H1 (cell line): ENCODE results near the gene ETDB. TPM values are rescaled to one million over a fixed set of nuclear protein-coding genes. Genes with fewer than 3 reads are reported as not detected.

ENCODE experiments used
- CTCF ChIA-PET: fragments of 300-600 bp; sonication (Branson Sonifier 250); formaldehyde crosslinking; loops from one replicate; lab custom pipeline; 2021; ENCODE audit not compliant: partially characterized antibody; lab: Charles Lee
- POLR2A ChIA-PET: fragments of 300-600 bp; sonication (Branson Sonifier 250); formaldehyde crosslinking; loops from one replicate; lab custom pipeline; 2021; ENCODE audit warnings: inconsistent platforms; ENCODE audit not compliant: partially characterized antibody; lab: Charles Lee
- DNase-seq, 2 experiments: peaks; one replicate each; pipeline versions ENCODE4 v3.0.0 to v3.0.0-alpha.2; 2010 to 2022; ENCODE audit warnings: low spot score in 2 of 2, low read depth in 1 of 2, mixed read lengths in 1 of 2
- FAIRE-seq: peaks from 2 replicates; lab custom pipeline; 2011; peaks lifted over from hg19 to GRCh38; lab: Jason Lieb, UNC
- H2AFZ ChIP-seq: 2 replicates; pipeline ENCODE4 v1.8.1; 2012; ENCODE audit warnings: low read length, inconsistent platforms
- H2AK5ac ChIP-seq: 2 replicates; pipeline ENCODE4 v1.6.1; 2013; ENCODE audit warnings: low read depth, low read length
- H2BK120ac ChIP-seq: replicated peaks from 2 replicates; pipeline ENCODE3; 2013; ENCODE audit warnings: low read depth, low read length, inconsistent platforms
- H2BK12ac ChIP-seq: 2 replicates; pipeline ENCODE4 v1.6.1; 2013; ENCODE audit warnings: low read depth, low read length
- H2BK15ac ChIP-seq: 2 replicates; pipeline ENCODE4 v1.6.1; 2013; ENCODE audit warnings: low read length
- H2BK20ac ChIP-seq: 2 replicates; pipeline ENCODE4 v1.6.1; 2013; ENCODE audit warnings: low read length
- H2BK5ac ChIP-seq: 2 replicates; pipeline ENCODE4 v1.6.1; 2013; ENCODE audit warnings: low read depth, low read length
- H3K14ac ChIP-seq: 2 replicates; pipeline ENCODE4 v1.6.1; 2013; ENCODE audit warnings: inconsistent platforms; ENCODE audit not compliant: insufficient read length
- H3K18ac ChIP-seq: 2 replicates; pipeline ENCODE4 v1.6.1; 2013; ENCODE audit warnings: low read length; ENCODE audit errors: extremely low read depth
- H3K23ac ChIP-seq: 2 replicates; pipeline ENCODE4 v1.6.1; 2013; ENCODE audit warnings: inconsistent platforms; ENCODE audit not compliant: insufficient read length
- H3K23me2 ChIP-seq: 2 replicates; pipeline ENCODE4 v1.6.1; 2013; ENCODE audit warnings: low read depth, low read length
- H3K27ac ChIP-seq: 2 replicates; pipeline ENCODE4 v1.6.1; 2011; ENCODE audit warnings: low read depth, low read length, inconsistent platforms
- H3K27me3 ChIP-seq, 4 experiments: replicated peaks in 1 of 4; 1 replicate in 1 of 4; 2 replicates in 3 of 4; pipeline versions ENCODE4 v1.6.1 to v1.8.1; 2011 to 2013; ENCODE audit warnings: low read length in 3 of 4, mild to moderate bottlenecking in 3 of 4, inconsistent platforms in 2 of 4, mixed read lengths in 2 of 4, moderate library complexity in 1 of 4; ENCODE audit not compliant: control insufficient read depth in 3 of 4, insufficient read depth in 3 of 4; ENCODE audit errors: extremely low read depth in 1 of 4
- H3K36me3 ChIP-seq, 4 experiments: 2 replicates each; pipeline versions ENCODE4 v1.6.1 to v1.8.1; 2011 to 2013; ENCODE audit warnings: mild to moderate bottlenecking in 4 of 4, low read length in 3 of 4, moderate library complexity in 2 of 4, control low read depth in 1 of 4, inconsistent platforms in 1 of 4; ENCODE audit not compliant: insufficient read depth in 4 of 4, control insufficient read depth in 2 of 4
- H3K4ac ChIP-seq: replicated peaks from 2 replicates; pipeline ENCODE3; 2013; ENCODE audit warnings: low read length, low read depth, mixed read lengths, inconsistent platforms; ENCODE audit not compliant: insufficient read length
- H3K4me1 ChIP-seq, 4 experiments: replicated peaks in 1 of 4; 1 replicate in 1 of 4; 2 replicates in 3 of 4; pipeline versions ENCODE4 v1.6.1 to v1.8.1; 2011 to 2013; ENCODE audit warnings: low read length in 3 of 4, inconsistent platforms in 2 of 4, mixed read lengths in 1 of 4; ENCODE audit not compliant: insufficient read depth in 4 of 4, control insufficient read depth in 3 of 4
- H3K4me2 ChIP-seq, 2 experiments: 2 replicates each; pipeline versions ENCODE4 v1.6.1 to v1.8.1; 2011 to 2013; ENCODE audit warnings: low read depth in 2 of 2, low read length in 2 of 2, control low read depth in 1 of 2, inconsistent platforms in 1 of 2, mild to moderate bottlenecking in 1 of 2; ENCODE audit not compliant: insufficient read depth in 1 of 2
- H3K4me3 ChIP-seq, 4 experiments: fragments of 200-600, 300-600 bp in 1 of 4; sonication (generic), shearing (Covaris generic), sonication (Bioruptor Twin) in 1 of 4; 2 replicates each; pipeline versions ENCODE4 v1.5.1 to v1.8.1; 2011 to 2016; ENCODE audit warnings: low read length in 4 of 4, low read depth in 3 of 4, control low read depth in 2 of 4, inconsistent platforms in 2 of 4, mild to moderate bottlenecking in 2 of 4, mixed read lengths in 1 of 4, moderate library complexity in 1 of 4; ENCODE audit not compliant: insufficient read depth in 2 of 4; ENCODE audit errors: extremely low read depth in 1 of 4
- H3K56ac ChIP-seq: replicated peaks from 2 replicates; pipeline ENCODE3; 2013; ENCODE audit warnings: low read depth, mild to moderate bottlenecking, mixed read lengths, low read length, inconsistent platforms; ENCODE audit not compliant: insufficient read length
- H3K79me1 ChIP-seq: 2 replicates; pipeline ENCODE4 v1.6.1; 2013; ENCODE audit warnings: low read depth, low read length, control low read depth
- H3K79me2 ChIP-seq, 2 experiments: 2 replicates each; pipeline versions ENCODE4 v1.6.1 to v1.8.1; 2012 to 2013; ENCODE audit warnings: low read length in 2 of 2, mild to moderate bottlenecking in 2 of 2, inconsistent platforms in 1 of 2; ENCODE audit not compliant: insufficient read depth in 2 of 2, control insufficient read depth in 1 of 2
- H3K9ac ChIP-seq, 4 experiments: replicated peaks in 1 of 4; 1 replicate in 1 of 4; 2 replicates in 3 of 4; pipeline versions ENCODE4 v1.6.1 to v1.8.1; 2011 to 2013; ENCODE audit warnings: low read depth in 3 of 4, low read length in 3 of 4, control low read depth in 2 of 4, mild to moderate bottlenecking in 2 of 4, moderate library complexity in 2 of 4, inconsistent platforms in 1 of 4; ENCODE audit errors: extremely low read depth in 1 of 4
- H3K9me3 ChIP-seq, 2 experiments: 2 replicates each; pipeline versions ENCODE4 v1.6.1 to v1.8.1; 2012 to 2013; ENCODE audit warnings: mild to moderate bottlenecking in 2 of 2, moderate library complexity in 2 of 2, control low read depth in 1 of 2, inconsistent platforms in 1 of 2, low read depth in 1 of 2, low read length in 1 of 2, mixed read lengths in 1 of 2; ENCODE audit not compliant: insufficient read depth in 2 of 2
- H4K20me1 ChIP-seq, 2 experiments: replicated peaks in 1 of 2; 2 replicates each; pipeline versions ENCODE3 to v1.8.1; 2011 to 2013; ENCODE audit warnings: inconsistent platforms in 2 of 2, low read length in 2 of 2, mild to moderate bottlenecking in 1 of 2; ENCODE audit not compliant: insufficient read depth in 2 of 2, control insufficient read depth in 1 of 2
- H4K5ac ChIP-seq: 2 replicates; pipeline ENCODE4 v1.6.1; 2013; ENCODE audit warnings: low read length, low read depth, mixed read lengths, inconsistent platforms; ENCODE audit not compliant: insufficient read length
- H4K8ac ChIP-seq: 2 replicates; pipeline ENCODE4 v1.8.0; 2013; ENCODE audit warnings: mild to moderate bottlenecking, moderate library complexity, low read length, inconsistent platforms; ENCODE audit not compliant: insufficient read depth; ENCODE audit errors: extremely low read depth
- H4K91ac ChIP-seq: replicated peaks from 2 replicates; pipeline ENCODE3; 2013; ENCODE audit warnings: low read length, mixed read lengths, inconsistent platforms; ENCODE audit not compliant: insufficient read length
- HDAC2 ChIP-seq, 2 experiments: fragments of 300-600 bp in 1 of 2; sonication (generic) in 1 of 2; IDR thresholded peaks; 2 replicates each; pipeline ENCODE4 v1.6.1; 2011 to 2012; ENCODE audit warnings: low read depth in 2 of 2, low read length in 2 of 2, mild to moderate bottlenecking in 2 of 2, moderate library complexity in 2 of 2, borderline replicate concordance in 1 of 2, inconsistent platforms in 1 of 2
- MAX ChIP-seq: IDR thresholded peaks from 2 replicates; pipeline ENCODE4 v1.6.1; 2012; ENCODE audit warnings: inconsistent platforms
- NRF1 ChIP-seq: IDR thresholded peaks from 2 replicates; pipeline ENCODE4 v1.6.1; 2011; ENCODE audit warnings: mild to moderate bottlenecking, low read depth, low read length, improper control_type of control experiment
- PHF8 ChIP-seq: fragments of 200-600 bp; sonication (generic); conservative IDR thresholded peaks from 2 replicates; pipeline ENCODE4 v1.7.1; 2012; ENCODE audit warnings: low read depth, mild to moderate bottlenecking, inconsistent platforms, low read length, moderate library complexity
- RAD21 ChIP-seq, 2 experiments: IDR thresholded peaks in 1 of 2; conservative IDR thresholded peaks in 1 of 2; 2 replicates each; pipeline ENCODE4 v1.6.1; 2011; ENCODE audit warnings: low read depth in 2 of 2, low read length in 2 of 2, improper control_type of control experiment in 1 of 2, inconsistent platforms in 1 of 2, mild to moderate bottlenecking in 1 of 2, moderate library complexity in 1 of 2
- SIN3A ChIP-seq, 2 experiments: IDR thresholded peaks in 1 of 2; conservative IDR thresholded peaks in 1 of 2; 2 replicates each; pipeline ENCODE4 v1.6.1; 2011 to 2012; ENCODE audit warnings: low read length in 2 of 2, improper control_type of control experiment in 1 of 2, low read depth in 1 of 2, mild to moderate bottlenecking in 1 of 2
- TAF7 ChIP-seq: optimal IDR thresholded peaks from 2 replicates; pipeline ENCODE3; 2011; ENCODE audit warnings: low read depth, mild to moderate bottlenecking, inconsistent platforms, low read length, moderate library complexity, borderline replicate concordance
- WGBS, 2 experiments: shearing (Covaris generic) in 1 of 2; methylation state at CpG; one replicate each; pipeline versions ENCODE4 v1.1.6 to v1.1.7; 2013 to 2015; ENCODE audit warnings: low lambda C conversion rate in 2 of 2, mixed read lengths in 2 of 2, inconsistent platforms in 1 of 2, low coverage in 1 of 2, missing lambda C conversion rate in 1 of 2; ENCODE audit not compliant: insufficient replicate concordance in 2 of 2, insufficient coverage in 1 of 2, insufficient read length in 1 of 2; ENCODE audit errors: extremely low coverage in 1 of 2, missing lambda C conversion rate in 1 of 2; 5-methylcytosine and 5-hydroxymethylcytosine counted together
- polyA plus RNA-seq, 7 experiments: library from polyadenylated mRNA; depleted of rRNA in 3 of 7; stranded (reverse) in 5 of 7; unstranded in 2 of 7; fragments of >200 nt in 5 of 7; fragments of 200-250 nt in 2 of 7; gene quantifications; 1 replicate in 5 of 7; 2 replicates in 1 of 7; 4 replicates in 1 of 7; pipeline versions ENCODE4 v1.2.1 to v1.2.3, GENCODE V29; 2011 to 2013; ENCODE audit warnings: missing spikeins in 2 of 7, mixed read lengths in 2 of 7
- total RNA-seq: library from RNA; stranded (reverse); fragmentation: NEBNext Ultra II Directional; extraction: Animal tissue kit (Norgen Biotek cat#: 25700); gene quantifications from 2 replicates; pipeline ENCODE4 v1.2.1, GENCODE V29; 2021

ETDB gene
- total and polyA plus RNA-seq, 2 of the 8 experiments (the other 6 are each of a cell fraction or from before 2014, with no cell fraction given), result not detected

- H2AFZ ChIP-seq, result no peak overlapping the region
- no peaks in the 10 kb centered on the region for H4K20me1 ChIP-seq
- no peak for DNase-seq
- no peaks in the 10 kb centered on the region for H3K79me2 ChIP-seq
- H2BK12ac ChIP-seq, result no peak overlapping the region
- H3K18ac ChIP-seq, result no peak overlapping the region
- no peaks in the 10 kb centered on the region for H3K9me3 ChIP-seq
- no peak overlapping the region for H4K8ac ChIP-seq
- no peak overlapping the region for H3K9ac ChIP-seq
- WGBS, 2 experiments, result 84% methylated on average over 3 of the region's 3 CpGs; no CpG with 5 or more reads in 1 of the 2 experiments
- no peak overlapping the region for H4K5ac ChIP-seq
- no peak overlapping the region for H2AK5ac ChIP-seq
- H3K14ac ChIP-seq, result no peak overlapping the region
- H2BK15ac ChIP-seq, result no peak overlapping the region
- no peak overlapping the region for H3K4ac ChIP-seq
- POLR2A ChIA-PET, result no interaction called here
- no peak overlapping the region for H3K27ac ChIP-seq
- H3K4me3 ChIP-seq, result no peak overlapping the region
- H2BK120ac ChIP-seq, result no peak overlapping the region
- H3K56ac ChIP-seq, result no peak overlapping the region
- no peak overlapping the region for H2BK5ac ChIP-seq
- no peak overlapping the region for H3K4me2 ChIP-seq
- no peak for FAIRE-seq
- CTCF ChIA-PET, result no interaction called here
- H3K23ac ChIP-seq, result no peak overlapping the region
- no peaks in the 10 kb centered on the region for H3K4me1 ChIP-seq
- H4K91ac ChIP-seq, result no peak overlapping the region
- H3K27me3 ChIP-seq, result no peaks in the 10 kb centered on the region
- no peak overlapping the region for H2BK20ac ChIP-seq
- no peaks in the 10 kb centered on the region for H3K36me3 ChIP-seq
- no peaks in the 10 kb centered on the region for H3K23me2 ChIP-seq
- TF ChIP-seq RAD21 (IDR thresholded peaks at IDR 0.05 in 1 of 2, conservative IDR thresholded peaks at IDR 0.05 in 1 of 2; ENCODE audit: low read depth in 2 of 2, low read length in 2 of 2), result no peak
- no peak for TF ChIP-seq MAX
- TF ChIP-seq NRF1, result no peak
- TF ChIP-seq TAF7, result no peak
- no peak for TF ChIP-seq PHF8
- TF ChIP-seq HDAC2 (IDR thresholded peaks at IDR 0.05; ENCODE audit: borderline replicate concordance in 1 of 2, low read depth in 2 of 2, low read length in 2 of 2), result no peak
- TF ChIP-seq SIN3A (conservative IDR thresholded peaks at IDR 0.05 in 1 of 2, IDR thresholded peaks at IDR 0.05 in 1 of 2; ENCODE audit: low read depth in 1 of 2, low read length in 2 of 2), result no peak
- TF ChIP-seq, all 59 proteins: peak for 0
- H3K79me1 ChIP-seq, result no peaks in the 10 kb centered on the region
Observed at GRCh38 chrX:135109554-135109953, 10.8 kb downstream of the ETDB start.
